ENCODE results near the gene ATRNL1.

GRCh38 chr10:115866691-115867090, 773.5 kb downstream of the ATRNL1 start:
- TF ChIP-seq EZH2 (IDR thresholded peaks at IDR 0.05; ENCODE audit: insufficient read depth, poor library complexity, severe bottlenecking): no peak
- TF ChIP-seq EZH2phosphoT487 (IDR thresholded peaks at IDR 0.05; ENCODE audit: insufficient read depth, low read depth): no peak
